Astrocyte (in vitro differentiated cells and primary cell): ENCODE measurements around the gene ZDHHC14.

Source experiments
- CTCF ChIP-seq: IDR thresholded peaks from 2 replicates; pipeline ENCODE4 v1.5.1; 2011; ENCODE audit warnings: low read depth, mild to moderate bottlenecking, inconsistent platforms, low read length, moderate library complexity; ENCODE audit not compliant: insufficient read depth
- EZH2 ChIP-seq: IDR thresholded peaks from 2 replicates; pipeline ENCODE4 v1.6.1; 2012; ENCODE audit warnings: mild to moderate bottlenecking, low read length, inconsistent platforms; ENCODE audit not compliant: insufficient read depth

- TF ChIP-seq CTCF, result no peak
- TF ChIP-seq EZH2, result no peak
Measured at GRCh38 chr6:157505912-157506491, 125.0 kb downstream of the ZDHHC14 start.
